Anterior cingulate cortex (tissue), 58 donors: ENCODE measurements around the gene GNAS.
"Not testable (repeated sequence)": the region's sequence is repeated elsewhere in the genome, so short reads cannot be mapped to it uniquely, and the experiment has no call there.

Experiments used
- DNase-seq, 58 donors: peaks; one replicate each; lab custom pipeline; 2025; lab: John Stamatoyannopoulos, UW

Gene GNAS

DNA sequence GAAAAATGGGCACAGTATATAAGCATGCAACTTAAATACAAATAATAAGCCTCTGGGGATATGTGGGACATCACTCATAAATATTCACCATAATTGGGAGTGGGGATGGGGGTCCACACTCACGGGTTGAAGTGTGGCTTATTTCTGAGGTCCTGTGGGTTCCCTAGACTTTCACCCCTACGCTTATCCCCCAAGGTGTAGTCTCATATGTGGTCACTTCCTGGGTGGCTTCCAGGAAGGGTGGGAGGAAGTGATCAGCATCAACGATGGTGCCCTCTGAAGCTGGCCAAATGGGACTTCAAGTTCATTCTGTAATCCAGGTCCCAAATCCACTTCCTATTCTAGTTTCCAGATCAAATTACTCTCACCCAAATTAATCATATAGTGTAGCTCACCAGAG is 59.5 kb downstream of the GNAS start:
- no peak for DNase-seq

DNA sequence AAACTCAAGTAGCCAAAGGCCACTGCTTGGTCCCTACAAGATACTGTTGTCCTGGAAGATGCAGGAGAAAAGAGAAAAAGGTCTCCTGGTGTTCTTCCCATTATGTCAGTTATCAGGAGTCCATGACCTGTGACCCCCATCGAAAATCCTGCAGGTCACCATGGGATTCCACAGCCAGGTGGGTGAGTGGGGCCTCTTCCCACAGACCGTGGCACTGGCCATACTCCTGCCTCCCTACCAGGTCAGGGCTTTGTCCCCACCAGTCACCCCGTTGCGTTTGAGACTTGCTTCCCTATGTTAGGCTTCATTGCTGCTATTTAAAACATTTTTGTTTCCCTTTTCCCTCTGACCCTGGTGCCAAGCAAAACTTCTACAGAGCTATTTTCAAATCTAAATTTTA is 60.6 kb downstream of the GNAS start:
- DNase-seq, result no peak

DNA sequence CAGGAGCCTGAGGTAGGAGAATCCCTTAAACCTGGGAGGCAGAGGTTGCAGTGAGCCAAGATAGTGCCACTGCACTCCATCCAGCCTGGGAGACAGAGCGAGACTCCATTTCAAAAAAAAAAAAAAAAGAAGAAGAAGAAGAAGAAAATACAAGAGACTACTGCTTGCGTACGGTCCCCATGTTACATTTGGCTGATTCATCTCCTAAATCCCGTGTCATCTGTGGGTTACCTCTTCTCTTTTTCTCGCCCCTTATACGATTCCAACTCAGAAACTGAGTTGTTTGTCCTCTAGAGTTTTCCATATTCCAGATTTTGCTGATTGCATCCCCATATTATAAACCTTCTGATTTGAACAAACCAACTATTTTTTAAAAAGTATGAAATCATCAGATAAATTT is 66.1 kb downstream of the GNAS start:
- DNase-seq, result no peak

DNA sequence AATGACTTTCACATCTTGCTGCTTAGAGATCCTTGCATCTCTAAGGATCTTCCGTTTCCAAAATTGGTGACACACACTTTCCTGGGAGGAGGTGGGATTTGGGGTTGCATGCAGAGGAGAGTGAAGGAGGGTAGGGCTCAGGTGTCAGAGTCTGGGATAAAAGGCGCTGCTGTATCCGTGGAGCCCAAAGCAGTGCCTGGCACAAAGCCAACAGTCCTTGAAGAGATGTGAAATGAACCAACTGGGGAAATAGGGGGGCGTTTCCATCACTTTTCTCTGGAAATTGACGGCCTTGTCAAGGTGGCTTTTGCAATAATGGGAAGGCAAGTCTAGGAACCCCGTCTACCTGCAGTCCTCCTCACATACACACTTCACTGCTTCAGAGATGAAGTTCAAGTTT is 69.0 kb downstream of the GNAS start:
- no peak for DNase-seq

DNA sequence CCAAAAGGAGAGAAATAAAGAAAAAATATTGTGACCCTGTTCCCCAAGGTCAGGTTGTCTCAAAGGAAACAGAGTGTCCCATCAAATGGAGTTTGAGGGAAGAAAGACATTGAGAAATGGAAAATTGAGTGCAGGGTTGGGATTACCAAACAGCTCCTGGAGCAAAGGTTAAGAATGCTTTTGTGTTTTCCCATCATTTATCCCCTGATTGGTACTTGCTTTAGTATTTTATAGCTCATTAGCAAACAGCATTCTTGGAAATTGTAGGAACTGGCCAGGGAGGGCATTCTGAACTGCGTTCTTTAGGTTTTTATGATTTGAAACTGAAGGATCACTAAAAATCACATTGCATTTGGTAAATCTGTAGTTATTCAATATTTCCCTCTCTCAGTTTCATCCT is 69.5 kb downstream of the GNAS start:
- DNase-seq, result no peak

DNA sequence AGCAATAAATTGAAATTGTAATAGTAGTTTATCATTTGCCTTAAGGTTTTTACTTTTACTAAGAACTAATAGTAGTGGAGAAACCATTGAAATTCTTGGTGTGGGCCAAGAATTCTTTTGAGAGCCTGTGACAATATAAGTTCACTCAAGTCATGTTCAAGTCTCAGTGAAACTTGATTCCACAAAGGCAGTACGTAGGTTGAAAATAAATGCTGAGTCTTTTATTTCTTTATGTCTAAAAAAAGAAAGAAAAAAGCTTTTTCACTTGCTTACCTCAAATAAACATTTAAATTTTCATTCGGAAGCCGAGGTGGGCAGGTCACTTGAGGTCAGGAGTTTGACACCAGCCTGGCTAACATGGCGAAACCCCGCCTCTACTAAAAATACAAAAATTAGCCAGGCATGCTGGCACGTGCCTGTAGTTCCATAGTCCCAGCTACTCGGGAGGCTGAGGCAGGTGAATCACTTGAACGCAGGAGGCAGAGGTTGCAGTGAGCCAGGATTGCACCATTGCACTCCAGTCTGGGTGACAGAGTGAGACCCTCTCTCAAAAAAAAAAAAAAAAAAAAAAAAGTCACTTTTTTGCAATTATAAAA is 70.7 kb downstream of the GNAS start:
- DNase-seq, result no peak

DNA sequence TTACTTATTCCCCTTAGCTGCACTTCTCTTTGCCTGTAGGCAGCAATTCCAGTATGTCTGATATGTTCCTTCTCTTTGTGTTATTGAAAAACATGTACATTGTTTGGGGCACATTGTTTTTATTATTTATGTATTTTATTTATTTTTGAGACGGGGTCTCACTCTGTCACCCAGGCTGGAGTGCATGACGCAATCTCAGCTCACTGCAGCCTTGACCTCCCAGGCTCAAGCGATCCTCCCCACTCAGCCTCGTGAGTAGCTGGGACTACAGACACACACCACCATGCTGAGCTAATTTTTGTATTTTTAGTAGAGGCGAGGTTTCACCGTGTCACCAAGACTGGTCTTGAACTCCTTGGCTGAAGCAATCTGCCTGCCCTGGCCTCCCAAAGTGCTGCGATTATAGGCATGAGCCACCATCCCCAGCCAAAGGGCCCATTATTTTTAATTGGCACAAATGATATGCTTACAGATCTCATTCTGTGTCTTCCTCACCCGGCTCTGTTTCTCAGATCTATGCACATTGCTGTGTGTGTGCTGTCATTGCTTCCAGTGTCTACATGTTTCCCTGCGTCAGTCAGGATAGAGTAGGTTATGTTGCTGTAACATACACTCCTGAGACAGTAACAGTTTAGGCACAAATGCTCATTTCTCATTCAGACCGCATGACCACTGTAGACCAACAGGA is 74.4 kb downstream of the GNAS start:
- DNase-seq, result no peak

DNA sequence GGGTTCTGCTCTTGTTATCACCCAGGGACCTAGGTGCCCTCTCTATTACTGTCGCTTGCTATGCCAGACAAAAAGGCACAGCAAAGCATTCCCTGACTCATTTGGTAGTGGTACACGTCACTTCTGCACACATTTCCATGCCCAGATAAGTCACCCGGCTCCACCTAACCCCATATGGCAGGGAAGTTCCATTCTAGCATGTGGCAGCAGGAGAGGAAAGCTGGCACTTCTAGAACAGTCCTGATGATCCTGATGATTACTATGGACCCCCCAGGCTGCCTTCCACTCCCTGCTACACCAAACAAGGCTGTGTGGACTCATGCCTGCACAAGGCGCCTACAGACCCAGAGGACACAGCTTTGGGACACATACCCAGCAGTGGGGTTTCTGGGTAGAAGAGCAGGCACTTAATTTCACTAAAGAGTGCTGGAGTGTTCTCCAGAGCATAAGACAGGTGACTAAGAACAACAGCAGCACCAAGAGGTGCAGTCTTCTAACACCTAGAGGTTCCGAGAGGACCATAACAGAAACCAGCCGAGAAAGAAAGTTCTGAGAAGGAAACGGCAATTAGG is 75.1 kb downstream of the GNAS start:
- DNase-seq, result no peak

DNA sequence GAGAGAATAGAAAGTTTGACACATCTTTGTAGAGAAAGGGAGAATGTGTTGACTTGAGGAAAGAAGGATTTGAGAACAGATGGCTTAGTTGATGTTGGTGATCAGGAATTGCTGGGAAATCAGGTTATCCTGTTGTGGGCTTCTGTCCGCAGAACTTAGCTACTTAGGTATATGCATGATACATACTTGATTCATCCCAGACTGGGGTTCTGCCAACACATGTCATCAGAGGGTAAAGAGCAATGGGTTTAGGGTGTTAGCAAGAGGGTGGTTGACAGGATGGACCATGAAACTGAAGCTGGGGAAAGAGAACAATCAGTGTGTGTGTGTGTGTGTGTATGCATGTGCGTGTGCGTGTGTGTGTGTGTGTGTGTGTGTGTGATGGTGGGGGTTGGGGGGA is 78.0 kb downstream of the GNAS start:
- no peak for DNase-seq

DNA sequence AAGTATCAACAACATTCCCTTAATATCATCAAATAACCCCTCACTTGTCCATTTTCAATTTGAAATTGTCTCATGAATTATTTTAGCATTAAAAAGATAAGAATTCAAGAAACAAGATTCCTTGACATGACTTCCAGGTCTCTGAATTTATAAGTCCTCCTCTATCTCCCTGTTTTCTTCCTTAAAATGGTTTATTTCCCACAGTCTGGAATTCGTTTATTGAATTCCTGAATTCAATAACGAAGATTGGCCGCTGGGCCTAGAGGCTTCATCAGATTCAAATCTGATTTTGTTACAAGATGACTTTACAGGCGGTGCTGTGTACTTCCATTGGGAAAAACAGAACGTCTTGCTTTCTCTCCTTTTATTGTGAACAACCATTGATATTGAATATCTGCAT is 79.7 kb downstream of the GNAS start:
- no peak for DNase-seq

DNA sequence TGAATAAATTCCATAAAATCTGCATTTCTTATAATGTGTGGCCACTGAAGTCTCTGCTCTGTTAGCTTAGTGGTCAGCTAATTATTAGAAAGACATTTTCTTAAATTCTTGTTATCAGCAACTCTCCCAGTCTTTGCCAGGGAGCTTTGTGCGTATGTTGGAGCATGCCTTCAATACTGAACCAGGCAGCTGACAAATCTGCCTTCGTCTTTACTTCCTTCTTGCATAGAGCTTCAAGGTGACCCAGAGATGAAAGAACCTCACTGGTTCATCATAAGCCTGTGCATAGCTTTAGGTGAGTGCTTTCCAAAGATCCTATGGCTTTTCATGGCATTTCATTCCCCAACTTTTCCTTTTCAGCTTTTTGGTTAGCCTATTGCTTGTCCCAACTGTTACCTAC is 85.6 kb downstream of the GNAS start:
- no peak for DNase-seq

DNA sequence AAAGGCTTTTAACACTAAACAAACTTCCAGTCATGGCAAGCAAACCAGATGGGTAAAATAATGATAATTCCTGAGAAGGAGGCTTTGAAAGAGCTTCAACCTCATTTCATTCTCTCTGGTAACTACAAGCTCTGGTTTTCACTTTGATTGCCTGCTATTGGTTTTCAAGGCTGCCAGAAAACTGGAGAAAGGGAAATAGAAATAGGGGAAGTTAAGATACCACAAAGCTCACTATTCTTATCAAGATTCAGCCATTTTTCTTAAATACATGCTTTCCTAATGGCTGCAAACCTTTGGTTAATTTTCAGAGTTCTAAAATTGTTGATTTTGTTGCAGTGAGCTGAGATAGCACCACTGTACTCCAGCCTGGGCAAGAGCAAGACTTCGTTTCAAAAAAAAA is 86.0 kb downstream of the GNAS start:
- DNase-seq, result no peak

DNA sequence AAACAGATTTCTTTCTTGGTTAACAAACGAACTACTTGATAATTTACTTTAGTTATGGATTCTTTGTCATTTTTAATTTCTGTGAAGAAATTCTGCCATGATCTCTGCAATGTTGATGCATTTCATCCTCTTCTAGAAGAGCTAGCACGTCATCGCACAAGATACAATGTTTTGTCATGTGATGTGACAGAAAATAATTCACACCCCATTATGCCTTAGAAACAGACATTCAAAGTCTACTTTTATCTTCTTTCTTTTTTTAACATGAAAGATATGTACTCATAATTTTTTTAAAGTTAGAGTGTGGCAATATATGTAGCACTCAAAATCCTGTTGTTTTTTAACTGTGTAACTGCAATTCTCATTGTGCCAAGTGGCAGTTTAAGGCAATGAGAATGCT is 89.0 kb downstream of the GNAS start:
- no peak for DNase-seq

DNA sequence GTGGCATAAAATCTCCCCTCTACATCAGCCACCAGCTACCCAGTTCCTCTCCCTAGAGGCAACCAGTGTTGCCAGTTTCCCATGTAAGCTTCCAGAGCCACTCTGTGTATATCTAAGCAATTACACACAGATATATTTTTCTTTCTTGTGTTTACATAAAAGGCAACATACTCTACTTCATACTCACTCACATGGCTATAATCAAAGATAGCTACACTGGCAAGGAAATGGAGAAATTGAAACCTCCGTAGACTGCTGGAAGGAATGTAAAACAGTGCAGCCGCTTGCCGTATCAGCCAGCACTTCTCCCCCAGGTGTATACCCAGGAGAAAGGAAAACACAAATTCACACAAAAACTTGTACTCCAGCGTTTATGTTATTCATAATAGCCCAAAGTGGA is 90.0 kb downstream of the GNAS start:
- DNase-seq, result no peak

DNA sequence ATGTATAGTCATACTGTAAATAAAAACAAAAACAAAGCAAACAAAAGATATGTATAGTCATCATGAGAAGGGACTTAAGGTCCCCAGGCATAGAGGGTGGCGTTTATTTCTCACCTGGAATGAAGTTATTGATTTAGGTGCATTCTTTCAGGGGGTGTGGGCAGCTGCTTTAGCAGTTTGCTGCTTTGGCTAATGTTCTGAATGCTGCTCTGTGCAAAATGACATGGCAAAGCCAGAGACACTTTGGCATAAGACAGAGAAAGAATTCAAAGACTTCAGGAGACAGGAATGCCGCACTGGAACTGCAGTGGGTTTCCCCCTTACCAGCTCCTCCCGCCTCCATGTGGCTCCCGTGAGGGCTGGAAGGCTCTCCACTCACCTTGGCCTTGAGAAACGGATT is 92.1 kb downstream of the GNAS start:
- DNase-seq, result no peak

DNA sequence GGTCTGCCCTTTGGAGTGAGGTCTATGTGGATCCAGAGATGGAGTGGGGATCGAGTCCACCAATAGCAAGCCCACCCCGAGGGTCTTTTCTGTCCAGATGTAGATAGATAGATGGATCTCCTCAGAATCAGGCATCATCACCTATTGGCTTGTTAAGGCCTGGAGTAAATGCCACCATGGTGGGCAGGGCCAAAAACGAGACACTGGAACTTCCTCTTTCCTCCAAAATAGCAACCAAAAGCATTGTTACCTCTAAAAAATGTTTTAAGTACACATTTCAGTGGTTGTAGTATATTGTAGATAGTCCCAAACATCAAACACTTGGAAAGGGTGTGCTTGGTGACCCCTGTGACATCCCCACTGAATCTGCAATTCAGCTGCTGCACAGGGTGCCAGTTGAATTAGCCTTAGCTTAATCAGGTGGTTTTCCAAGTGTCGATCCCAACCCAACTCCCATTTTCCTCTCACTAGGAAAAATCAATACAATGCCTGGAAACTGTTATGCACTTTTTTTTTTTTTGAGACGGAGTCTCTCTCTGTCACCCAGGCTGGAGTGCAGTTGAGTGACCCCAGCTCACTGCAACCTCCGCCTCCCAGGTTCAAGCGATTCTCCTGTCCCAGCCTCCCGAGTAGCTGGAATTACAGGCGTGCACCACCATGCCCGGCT is 93.6 kb downstream of the GNAS start:
- no peak for DNase-seq

DNA sequence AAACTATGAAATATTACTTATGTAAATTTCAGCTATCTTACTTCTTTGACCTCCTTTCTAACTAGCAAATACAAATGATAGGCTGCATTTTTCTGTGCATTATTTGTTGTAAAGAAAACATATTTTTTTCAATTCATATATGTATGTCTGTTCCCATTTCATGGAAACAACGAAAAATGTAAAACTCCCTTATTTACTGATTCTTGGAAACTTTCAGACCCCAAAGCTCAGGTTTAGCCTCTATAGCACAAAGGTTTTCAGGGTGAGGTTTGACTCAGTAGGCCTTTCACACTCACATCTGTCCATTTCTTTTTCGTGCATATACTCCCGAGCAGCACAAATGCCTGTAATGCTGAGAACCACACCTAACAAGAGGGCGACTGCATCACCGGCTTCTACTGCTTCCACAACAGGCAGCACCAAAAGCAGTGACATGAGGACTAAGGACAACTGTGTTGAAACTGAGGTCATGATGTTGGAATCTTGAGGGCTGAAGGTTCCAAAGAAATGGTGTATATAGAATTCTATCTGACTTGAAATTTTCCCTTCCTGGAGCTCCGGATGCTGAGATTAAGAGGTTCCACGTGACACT is 95.4 kb downstream of the GNAS start:
- not testable (repeated sequence) for DNase-seq

DNA sequence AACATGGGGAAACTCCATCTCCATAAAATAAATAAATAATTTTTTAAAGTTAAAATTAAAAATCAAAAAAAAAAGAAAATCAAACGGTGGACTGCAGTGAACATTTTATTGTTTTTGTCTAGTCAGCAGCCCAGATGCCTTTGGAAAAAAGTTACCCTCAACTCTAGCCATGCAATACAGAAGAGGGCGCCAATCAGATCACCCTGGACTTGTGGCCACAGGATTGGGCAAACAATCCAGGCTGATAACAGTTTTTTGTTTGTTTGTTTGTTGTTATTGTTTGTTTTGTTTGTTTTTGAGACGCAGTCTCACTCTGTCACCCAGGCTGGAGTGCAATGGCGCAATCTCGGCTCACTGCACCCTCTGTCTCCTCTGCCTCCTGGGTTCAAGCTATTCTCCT is 98.1 kb downstream of the GNAS start:
- no peak for DNase-seq

DNA sequence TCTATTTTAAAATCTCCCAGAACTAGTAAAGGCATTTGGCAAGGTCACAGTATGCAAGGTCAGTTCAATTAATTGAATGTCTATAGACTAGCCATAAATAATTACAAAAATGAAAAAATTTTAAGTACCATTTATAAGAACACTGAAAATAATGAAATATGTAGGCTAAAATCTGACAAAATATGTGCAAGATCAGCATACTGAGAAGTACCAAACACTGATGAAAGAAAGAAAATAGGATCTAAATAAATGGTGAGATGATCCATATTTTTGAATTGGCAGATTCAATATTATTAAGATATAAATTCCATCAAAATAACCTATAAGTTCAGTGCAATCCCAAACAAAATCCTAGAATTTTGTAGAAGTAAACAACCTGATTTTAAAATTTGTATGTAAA is 100.5 kb downstream of the GNAS start:
- DNase-seq, result no peak

DNA sequence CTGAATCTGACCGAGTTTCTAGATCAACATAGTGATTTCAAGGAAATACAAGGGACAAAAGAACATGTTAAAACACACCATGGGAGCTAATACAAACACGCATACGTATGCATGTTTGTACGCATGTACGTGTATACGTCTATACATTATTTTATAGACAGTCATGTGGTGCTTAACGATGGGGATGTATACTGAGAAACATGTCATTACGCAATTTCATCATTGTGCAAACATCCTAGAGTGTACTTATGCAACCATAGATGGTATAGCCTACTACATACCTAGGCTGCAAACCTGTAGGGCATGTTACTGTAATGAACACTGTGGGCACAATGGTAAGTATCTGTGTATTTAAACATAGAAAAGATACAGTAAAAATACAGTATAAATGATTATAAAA is 103.6 kb downstream of the GNAS start:
- no peak for DNase-seq

DNA sequence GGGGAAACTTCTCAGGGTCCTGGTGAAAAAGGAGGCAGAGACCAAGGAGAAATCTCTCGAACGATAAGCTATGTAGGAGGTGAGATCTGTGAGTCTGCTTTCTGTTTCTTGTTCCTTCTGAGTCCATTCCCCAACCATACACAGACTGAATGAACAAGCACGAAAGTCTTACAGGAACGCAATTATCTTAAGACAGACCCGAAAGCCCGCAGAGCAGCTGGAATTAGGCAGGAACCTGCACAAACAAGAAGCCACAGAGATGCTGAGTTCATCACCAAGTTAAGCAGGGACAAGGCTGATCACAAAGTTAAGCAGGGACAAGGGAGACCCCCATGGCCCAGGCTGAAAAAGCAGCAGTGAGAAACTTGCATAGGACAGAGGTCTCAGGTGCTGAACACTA is 107.1 kb downstream of the GNAS start:
- DNase-seq, result no peak
